SK-N-SH (cell line): Measurements from ENCODE around the gene ZNF23. TPM values are rescaled to one million over a fixed set of nuclear protein-coding genes. Genes with fewer than 3 reads are reported as not detected.

Source experiments
- CTCF ChIA-PET: fragments of 300-600, 350-600 bp; formaldehyde crosslinking; extraction: SDS; loops from one replicate; lab custom pipeline; 2021; lab: Yijun Ruan, JAX
- POLR2A ChIA-PET: fragments of 350-600 bp; sonication (Branson Sonifier 250); formaldehyde crosslinking; extraction: SDS; loops from one replicate; lab custom pipeline; 2020; ENCODE audit warnings: antibody characterized with exemption, inconsistent platforms; lab: Yijun Ruan, JAX
- DNase-seq: peaks from one replicate; pipeline ENCODE4 v3.0.0; 2012
- H2AFZ ChIP-seq: fragments of 200-600 bp; sonication (generic); 2 replicates; pipeline ENCODE4 v1.8.1; 2016; ENCODE audit warnings: antibody characterized with exemption, mild to moderate bottlenecking, low read depth
- H3F3A ChIP-seq: fragments of 200-600 bp; sonication (generic); replicated peaks from 2 replicates; pipeline ENCODE3; 2016; ENCODE audit warnings: antibody characterized with exemption, mild to moderate bottlenecking; ENCODE audit not compliant: insufficient read depth
- H3K27ac ChIP-seq, 2 experiments: fragments of 200-500 bp in 1 of 2; fragments of 200-600 bp in 1 of 2; sonication (Bioruptor generic) in 1 of 2; sonication (generic), shearing (Covaris generic) in 1 of 2; 2 replicates each; pipeline versions ENCODE4 v1.5.1 to v1.6.1; 2014 to 2016; ENCODE audit warnings: low read depth in 2 of 2, inconsistent platforms in 1 of 2, low read length in 1 of 2, mild to moderate bottlenecking in 1 of 2, mixed read lengths in 1 of 2
- H3K27me3 ChIP-seq: fragments of 200-600 bp; sonication (generic), shearing (Covaris generic); 2 replicates; pipeline ENCODE4 v1.6.1; 2016; ENCODE audit warnings: mixed run types; ENCODE audit not compliant: insufficient read depth
- H3K36me3 ChIP-seq, 2 experiments: fragments of 200-500 bp in 1 of 2; fragments of 200-600 bp in 1 of 2; sonication (Bioruptor generic) in 1 of 2; sonication (generic) in 1 of 2; replicated peaks in 1 of 2; 2 replicates each; pipeline versions ENCODE3 to v1.5.1; 2014 to 2016; ENCODE audit warnings: low read length in 1 of 2, mild to moderate bottlenecking in 1 of 2; ENCODE audit not compliant: insufficient read depth in 2 of 2, control insufficient read depth in 1 of 2
- H3K4me1 ChIP-seq, 2 experiments: fragments of 200-500 bp in 1 of 2; fragments of 200-600 bp in 1 of 2; sonication (Bioruptor generic) in 1 of 2; sonication (generic), shearing (Covaris generic) in 1 of 2; 2 replicates each; pipeline versions ENCODE4 v1.5.1 to v1.6.1; 2014 to 2016; ENCODE audit warnings: low read depth in 1 of 2, low read length in 1 of 2, mixed run types in 1 of 2; ENCODE audit not compliant: insufficient read depth in 2 of 2, control insufficient read depth in 1 of 2
- H3K4me2 ChIP-seq: fragments of 200-600 bp; sonication (generic), shearing (Covaris generic); 2 replicates; pipeline ENCODE4 v1.6.1; 2017; ENCODE audit warnings: mixed run types
- H3K4me3 ChIP-seq, 2 experiments: fragments of 200-500 bp in 1 of 2; fragments of 200-600 bp in 1 of 2; sonication (Bioruptor generic) in 1 of 2; sonication (generic), shearing (Covaris generic) in 1 of 2; 2 replicates each; pipeline versions ENCODE4 v1.5.1 to v1.8.1; 2014 to 2016; ENCODE audit warnings: low read depth in 2 of 2, inconsistent platforms in 1 of 2, low read length in 1 of 2, mild to moderate bottlenecking in 1 of 2, mixed read lengths in 1 of 2, moderate library complexity in 1 of 2
- H3K79me2 ChIP-seq: fragments of 200-600 bp; sonication (generic); 2 replicates; pipeline ENCODE4 v1.8.1; 2017; ENCODE audit warnings: mild to moderate bottlenecking; ENCODE audit not compliant: insufficient read depth
- H3K9ac ChIP-seq: fragments of 200-600 bp; sonication (generic); 2 replicates; pipeline ENCODE4 v1.6.1; 2017; ENCODE audit warnings: mixed run types
- H3K9me2 ChIP-seq: fragments of 200-600 bp; sonication (generic); 2 replicates; pipeline ENCODE4 v1.6.1; 2017; ENCODE audit warnings: mixed run types
- H3K9me3 ChIP-seq: fragments of 200-600 bp; sonication (generic); 2 replicates; pipeline ENCODE4 v1.6.1; 2017; ENCODE audit warnings: mixed run types, mild to moderate bottlenecking, moderate library complexity
- H4K20me1 ChIP-seq: fragments of 200-600 bp; sonication (generic); 2 replicates; pipeline ENCODE4 v1.6.1; 2017; ENCODE audit warnings: mild to moderate bottlenecking, mixed run types; ENCODE audit not compliant: insufficient read depth
- CHD2 ChIP-seq: fragments of 150-350 bp; IDR thresholded peaks from 2 replicates; pipeline ENCODE4 v1.6.1; 2018; ENCODE audit warnings: low read length; ENCODE audit not compliant: partially characterized antibody
- CTCF ChIP-seq: fragments of 200-600 bp; sonication (generic); IDR thresholded peaks from 2 replicates; pipeline ENCODE4 v1.6.1; 2017; ENCODE audit warnings: antibody characterized with exemption, mild to moderate bottlenecking, moderate library complexity
- EP300 ChIP-seq, 2 experiments: IDR thresholded peaks; 2 replicates each; pipeline versions ENCODE4 v1.4.0 to v1.6.1; 2012; ENCODE audit warnings: borderline replicate concordance in 1 of 2, low read depth in 1 of 2, low read length in 1 of 2
- EZH2phosphoT487 ChIP-seq: fragments of 200-600 bp; sonication (generic); IDR thresholded peaks from 2 replicates; pipeline ENCODE4 v1.6.1; 2017; ENCODE audit warnings: low read depth, mixed run types, mild to moderate bottlenecking, antibody characterized with exemption, moderate library complexity, borderline replicate concordance
- FOSL2 ChIP-seq: IDR thresholded peaks from 2 replicates; pipeline ENCODE4 v1.4.0; 2012; ENCODE audit warnings: low read depth, mild to moderate bottlenecking, moderate library complexity, borderline replicate concordance
- FOXM1 ChIP-seq: IDR thresholded peaks from 2 replicates; pipeline ENCODE4 v1.4.0; 2012; ENCODE audit warnings: low read depth, mild to moderate bottlenecking
- IRF3 ChIP-seq: fragments of 150-350 bp; IDR thresholded peaks from 2 replicates; pipeline ENCODE4 v1.6.1; 2016; ENCODE audit warnings: mild to moderate bottlenecking, low read depth, low read length
- MEF2A ChIP-seq: IDR thresholded peaks from 2 replicates; pipeline ENCODE4 v1.4.0; 2012; ENCODE audit warnings: low read depth, borderline replicate concordance
- RFX5 ChIP-seq: IDR thresholded peaks from 2 replicates; pipeline ENCODE4 v1.6.1; 2012; ENCODE audit warnings: mild to moderate bottlenecking, improper control_type of control experiment, low read length
- RXRA ChIP-seq: IDR thresholded peaks from 2 replicates; pipeline ENCODE4 v1.4.0; 2012; ENCODE audit warnings: low read depth, mild to moderate bottlenecking, borderline replicate concordance
- SMC3 ChIP-seq: IDR thresholded peaks from 2 replicates; pipeline ENCODE4 v1.6.1; 2012; ENCODE audit warnings: low read depth, low read length, improper control_type of control experiment
- USF1 ChIP-seq: IDR thresholded peaks from 2 replicates; pipeline ENCODE4 v1.4.0; 2012; ENCODE audit warnings: low read depth, borderline replicate concordance
- USF2 ChIP-seq: fragments of 150-350 bp; IDR thresholded peaks from 2 replicates; pipeline ENCODE4 v1.6.1; 2017; ENCODE audit warnings: antibody characterized with exemption, low read length, low read depth, borderline replicate concordance
- WGBS: methylation state at CpG from one replicate; pipeline ENCODE4 v1.1.6; 2017; ENCODE audit warnings: low lambda C conversion rate; 5-methylcytosine and 5-hydroxymethylcytosine counted together
- polyA plus RNA-seq, 3 experiments: library from polyadenylated mRNA; depleted of rRNA; stranded (reverse); fragments of >200 nt; gene quantifications; 2 replicates each; pipeline ENCODE4 v1.2.3, GENCODE V29; 2012

ZNF23 gene
- polyA plus RNA-seq, 1 of the 3 experiments (the other 2 are of a cell fraction): 7.3 TPM

DNA sequence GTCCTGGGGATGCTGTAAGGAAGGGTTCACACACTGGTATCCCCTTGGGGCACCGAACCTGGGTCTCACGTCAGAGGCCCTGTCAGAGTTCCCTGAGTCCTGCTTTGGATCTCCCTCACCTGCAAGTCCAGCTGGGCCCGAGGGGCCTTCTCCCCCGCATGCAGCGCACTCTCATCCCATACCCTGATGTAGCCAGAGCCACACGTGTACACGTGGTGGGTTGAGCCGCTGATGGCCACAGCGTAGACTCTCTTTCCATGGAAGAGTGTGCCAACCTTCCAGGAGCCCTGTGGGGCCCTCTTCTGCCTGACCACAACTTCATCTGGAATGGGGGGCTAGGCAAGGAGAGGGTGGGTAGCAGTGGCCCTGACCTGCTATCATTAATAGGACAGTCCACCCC is 30.1 kb downstream of the ZNF23 start:
- Histone ChIP-seq H4K20me1 (no peaks in the 10 kb centered on the region), H3K27ac (no peak overlapping the region), H3K9me3 (no peaks in the 10 kb centered on the region; the same call in 1 of the 2 replicates), H3K9me2 (no peaks in the 10 kb centered on the region), H3K79me2 (no peaks in the 10 kb centered on the region), H3K9ac (no peak overlapping the region), H3F3A (no peaks in the 10 kb centered on the region), H2AFZ (no peak overlapping the region), H3K27me3 (no peaks in the 10 kb centered on the region; the same call in 1 of the 2 replicates), H3K4me1 (no peaks in the 10 kb centered on the region), H3K4me3 (no peak overlapping the region), H3K4me2 (no peak overlapping the region), H3K36me3 (no peaks in the 10 kb centered on the region)
- WGBS: 42% methylated on average over 3 of the region's 9 CpGs
- CTCF ChIA-PET: interaction anchor here (1.1 to 4.4 kb wide), 2 partner anchors 20 to 69 kb away, joined by 3 to 25 read pairs; no protein-coding TSS in a partner anchor
- no peak for DNase-seq
- TF ChIP-seq FOXM1 (no peak), RXRA (no peak), RFX5 (no peak), USF1 (no peak), EZH2phosphoT487 (no peak), SMC3 (no peak), USF2 (no peak), CHD2 (no peak), FOSL2 (no peak), IRF3 (no peak), MEF2A (no peak), CTCF (no peak), EP300 (IDR thresholded peaks at IDR 0.05; ENCODE audit: borderline replicate concordance in 1 of 2, low read depth in 1 of 2, low read length in 1 of 2) (no peak)
- POLR2A ChIA-PET: no interaction called here
